HG03558 (cell line): ENCODE results near the gene HOXA13.

Experiments
- ATAC-seq: cut with Tn5 transposase; IDR thresholded peaks from one replicate; pipeline ENCODE4 v1.9.1; 2021; ENCODE audit warnings: moderate number of reproducible peaks; ENCODE audit not compliant: unreplicated experiment; ENCODE audit errors: extremely low read depth

The HOXA13 gene

DNA sequence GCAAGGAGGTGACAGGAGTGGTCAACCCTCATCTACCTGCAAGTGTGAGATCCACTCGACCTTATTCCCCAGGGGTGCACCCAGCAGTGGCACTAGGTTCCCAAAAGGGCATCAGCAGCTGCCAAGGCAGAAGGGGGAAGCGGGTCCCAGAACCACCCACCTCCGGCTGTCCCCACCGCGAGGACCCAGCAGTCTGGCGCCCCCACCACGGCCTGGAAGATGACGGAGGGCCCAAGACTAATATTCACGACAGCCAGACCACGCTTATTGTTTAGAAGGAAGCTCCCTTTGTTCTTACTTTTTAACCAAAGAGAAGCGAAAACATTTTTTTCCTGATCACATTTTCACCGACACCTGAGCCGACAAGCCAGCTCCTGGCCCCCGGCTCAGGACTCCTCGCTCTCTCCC lies 39.1 kb upstream of the HOXA13 start:
- ATAC-seq: no peak

DNA sequence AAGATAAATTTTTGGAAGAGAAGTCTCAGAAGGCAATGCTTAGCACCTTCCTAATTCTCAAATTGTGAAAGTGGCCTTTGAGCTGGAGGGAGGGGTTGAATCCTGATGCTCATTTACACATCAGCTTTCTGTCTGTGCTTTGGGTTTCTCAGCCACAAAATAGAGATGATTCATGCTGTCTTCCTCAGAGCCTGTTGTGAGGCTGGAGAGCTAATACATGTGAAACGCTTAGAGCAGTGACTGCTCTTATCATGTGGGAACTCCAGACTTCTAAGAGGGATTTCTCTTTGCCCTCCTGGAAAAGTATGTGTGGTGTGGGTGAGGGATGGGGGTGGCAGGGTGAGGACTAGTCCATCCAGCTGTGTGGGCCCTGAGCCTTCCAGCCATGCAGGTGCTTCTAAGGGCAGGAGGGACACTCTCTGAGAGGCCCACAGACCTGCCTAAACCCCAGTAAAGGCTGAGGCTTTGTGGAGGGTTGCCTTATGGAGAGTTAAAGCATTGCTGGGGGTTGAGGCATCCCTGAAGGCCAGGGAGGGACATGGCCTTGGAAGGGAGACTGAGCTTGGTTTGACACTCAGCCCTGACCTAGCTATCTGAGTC lies 37.9 kb upstream of the HOXA13 start:
- no peak for ATAC-seq

GRCh38 chr7:27235387-27236311 lies 35.8 kb upstream of the HOXA13 start:
- no peak for ATAC-seq

- no peak for ATAC-seq
Observed at GRCh38 chr7:27229448-27229847, 29.6 kb upstream of the HOXA13 start.

GRCh38 chr7:27224983-27225934 lies 25.4 kb upstream of the HOXA13 start:
- ATAC-seq: no peak

DNA sequence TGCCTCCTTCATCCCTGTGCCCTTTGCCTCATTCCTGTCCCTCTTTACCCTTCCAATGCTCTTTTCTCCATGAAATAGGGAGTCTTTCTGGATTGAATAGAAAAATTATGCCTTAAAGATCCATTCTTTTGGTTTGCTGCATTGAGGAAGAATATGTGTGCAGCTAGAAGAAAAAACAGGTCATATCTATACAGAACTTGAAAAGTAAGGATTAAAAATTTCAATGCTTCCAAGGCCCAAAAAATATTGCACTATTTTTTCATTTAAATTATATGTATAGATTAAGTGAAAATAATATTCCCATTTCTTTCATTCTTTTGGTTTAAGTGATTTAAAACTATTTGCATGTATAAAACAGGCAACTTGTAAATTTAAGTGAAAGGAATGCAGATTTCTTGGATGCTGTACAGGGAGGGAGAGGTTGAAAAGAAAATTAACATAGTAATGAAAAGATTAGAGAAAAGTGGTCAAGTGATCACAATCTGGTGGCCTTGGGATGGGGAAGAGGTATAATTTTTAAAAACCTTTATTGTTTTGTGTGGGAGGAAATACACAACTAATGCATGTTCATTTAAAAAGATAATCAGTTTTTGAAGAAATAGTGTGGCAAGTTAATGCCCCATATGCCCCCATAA lies 24.2 kb upstream of the HOXA13 start:
- no peak for ATAC-seq

GRCh38 chr7:27221201-27221797 lies 21.4 kb upstream of the HOXA13 start:
- no peak for ATAC-seq

DNA sequence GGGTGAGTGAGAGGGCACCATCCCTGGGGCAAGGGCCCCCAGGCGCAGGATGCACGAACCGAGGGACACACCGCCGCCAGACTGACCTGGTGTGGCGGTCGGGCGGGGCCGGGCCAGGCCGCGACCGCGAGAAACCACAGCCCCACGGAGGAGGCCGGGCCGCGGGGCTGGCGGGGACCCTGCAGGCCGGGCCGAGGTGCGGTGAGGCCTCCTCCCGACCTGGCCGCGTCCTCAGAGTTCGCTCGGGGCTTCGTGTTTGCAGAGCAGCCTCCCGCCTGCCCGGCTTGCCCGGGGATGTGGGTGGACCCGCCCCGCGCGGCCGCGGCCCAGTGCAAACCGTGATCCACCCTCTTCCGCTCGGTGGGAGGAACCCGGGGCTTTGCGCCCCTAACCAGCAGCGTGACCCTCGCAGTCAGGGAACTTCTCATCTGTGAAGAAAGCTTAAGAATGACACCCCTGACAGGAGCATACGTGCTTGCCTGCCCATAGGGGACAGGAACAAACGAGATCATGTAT lies 20.6 kb upstream of the HOXA13 start:
- ATAC-seq: no peak

DNA sequence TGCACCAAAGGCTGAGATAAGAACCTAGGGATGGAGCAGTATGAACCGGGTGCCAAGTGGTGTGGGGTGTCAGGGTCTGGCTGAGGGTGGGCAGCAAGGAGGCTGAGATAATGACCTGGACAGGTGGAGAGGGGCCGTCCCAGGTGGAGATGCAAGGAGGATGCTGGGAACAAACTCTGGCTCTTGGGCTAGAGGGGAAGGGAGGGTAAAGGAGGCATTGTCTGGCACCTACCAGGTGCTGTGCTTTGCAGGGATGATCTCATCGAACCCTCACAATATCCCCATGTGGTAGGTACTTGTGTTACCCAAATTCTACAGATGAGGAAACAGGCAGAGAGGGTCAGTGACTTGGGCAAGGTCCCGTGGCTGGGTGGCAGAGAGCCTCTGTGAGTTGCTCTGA lies 19.9 kb upstream of the HOXA13 start:
- no peak for ATAC-seq

DNA sequence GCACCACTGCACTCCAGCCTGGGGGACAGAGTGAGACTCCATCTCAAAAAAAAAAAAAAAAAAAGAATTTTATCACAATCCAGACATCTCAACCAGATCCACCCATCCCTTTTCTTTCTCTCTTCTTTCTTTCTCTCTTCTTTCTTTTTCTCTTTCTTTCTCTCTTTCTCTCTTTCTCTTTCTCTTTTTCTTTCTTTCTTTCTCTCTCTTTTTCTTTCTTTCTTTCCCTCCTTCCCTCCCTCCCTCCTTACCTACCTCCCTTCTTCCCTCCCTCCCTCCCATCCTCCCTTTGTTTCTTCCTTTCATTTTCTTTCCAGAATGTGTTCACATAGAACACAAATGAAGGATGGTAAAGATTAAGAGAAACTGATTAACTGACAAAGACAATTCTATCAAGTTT lies 18.1 kb upstream of the HOXA13 start:
- ATAC-seq: no peak

DNA sequence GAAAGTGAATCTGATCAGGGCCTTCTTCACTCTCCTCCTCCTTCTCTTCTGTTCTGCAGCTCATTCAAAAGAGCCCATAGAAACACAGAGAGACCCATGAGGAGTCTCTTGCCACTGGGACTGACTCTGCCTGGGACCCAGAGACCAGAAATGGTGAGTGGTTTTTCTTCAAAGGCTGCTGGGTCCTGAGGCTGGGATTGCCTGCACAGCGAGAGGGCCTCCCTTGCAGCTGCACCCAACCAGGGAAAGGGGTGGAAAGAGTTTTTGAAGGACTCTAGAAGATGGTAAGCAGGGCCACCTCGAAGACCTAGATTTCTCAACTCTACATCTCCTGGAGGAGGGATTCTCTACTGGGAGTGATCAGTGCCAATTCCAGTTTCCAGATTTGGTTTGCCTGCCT lies 15.5 kb upstream of the HOXA13 start:
- ATAC-seq: no peak

- ATAC-seq: no peak
Observed at GRCh38 chr7:27214239-27214950, 14.5 kb upstream of the HOXA13 start.

GRCh38 chr7:27213433-27214238 lies 13.7 kb upstream of the HOXA13 start:
- no peak for ATAC-seq

DNA sequence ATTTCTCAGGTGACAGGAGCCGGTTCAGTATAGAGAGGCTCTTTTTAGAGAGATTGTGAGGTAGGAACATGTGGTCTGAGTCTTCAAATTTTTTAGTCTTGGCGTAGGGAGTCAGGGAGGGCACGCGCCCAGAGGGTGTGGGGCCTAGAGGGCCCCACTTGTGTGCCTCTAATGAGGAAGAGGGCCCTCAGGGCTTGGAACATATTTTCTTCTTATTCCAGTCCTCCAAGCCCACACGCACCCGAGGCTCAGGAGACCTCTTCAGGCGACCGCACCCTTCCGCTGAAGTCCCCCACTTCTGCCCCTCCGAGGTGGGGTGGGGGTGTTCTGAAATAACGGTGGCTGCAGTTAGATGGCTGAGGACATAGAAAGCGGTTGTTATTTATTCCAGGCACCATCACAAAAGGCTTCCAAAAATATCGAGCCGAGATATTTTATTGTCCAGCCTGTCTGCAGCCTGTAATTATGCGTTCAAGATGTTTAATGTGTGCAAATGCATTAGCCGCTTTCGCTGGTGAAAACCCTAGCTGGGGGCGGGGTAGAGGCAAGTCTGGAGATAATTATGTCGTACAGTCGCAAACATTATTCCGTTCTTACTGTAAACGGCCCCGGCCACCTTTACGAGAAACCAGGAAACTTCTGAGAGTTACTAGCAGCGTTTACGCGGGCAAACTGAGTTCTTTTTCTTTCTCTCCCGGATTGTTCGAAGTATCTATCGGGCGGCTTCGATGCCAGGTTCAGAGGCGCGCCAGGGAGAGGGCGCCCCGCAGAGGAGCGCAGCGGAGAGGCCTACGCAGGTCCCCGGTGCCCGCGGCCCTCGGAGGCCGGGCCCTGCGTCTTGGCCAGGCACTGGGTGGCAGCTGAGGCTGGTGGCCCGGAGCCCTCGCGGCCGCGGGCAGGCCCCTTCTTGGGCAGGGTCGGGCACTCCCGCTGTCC lies 12.9 kb upstream of the HOXA13 start:
- no peak for ATAC-seq

GRCh38 chr7:27211764-27212204 lies 11.9 kb upstream of the HOXA13 start:
- no peak for ATAC-seq

DNA sequence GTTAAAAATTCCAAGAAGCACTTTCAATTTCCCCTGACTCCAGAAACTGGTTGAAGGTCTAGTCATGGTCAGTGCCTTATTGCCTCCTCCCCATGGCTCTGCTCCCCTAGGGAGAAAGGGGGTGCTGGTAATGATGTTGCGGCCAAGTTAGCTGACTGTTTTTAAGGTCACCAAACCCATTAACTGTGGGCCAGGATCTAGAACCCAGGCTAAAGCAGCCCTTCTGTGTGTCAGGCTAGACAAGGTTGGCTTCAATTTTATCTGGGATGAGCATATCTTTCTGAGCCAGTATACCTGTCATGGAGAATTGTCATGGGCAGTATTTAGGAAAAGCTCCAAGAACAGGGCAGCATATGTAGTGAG lies 11.2 kb upstream of the HOXA13 start:
- no peak for ATAC-seq

- ATAC-seq: no peak
Observed at GRCh38 chr7:27210441-27211083, 10.7 kb upstream of the HOXA13 start.
